ENCODE results near the gene CENPT. TPM values are rescaled to one million over a fixed set of nuclear protein-coding genes. Genes with fewer than 3 reads are reported as not detected.

CENPT gene
- total RNA-seq, 1 donor from 2014 or later: 46.3 TPM

GRCh38 chr16:67796099-67796718, 51.3 kb downstream of the CENPT start:
- peaks cover 14% of the 10 kb centered on the region for H3K36me3 Mint-ChIP-seq (ENCODE audit: unreplicated experiment)
- H3K4me3 Mint-ChIP-seq (ENCODE audit: unreplicated experiment): no peak overlapping the region
- H3K9me3 Mint-ChIP-seq (ENCODE audit: unreplicated experiment): no peaks in the 10 kb centered on the region
- no peak overlapping the region for H3K27ac Mint-ChIP-seq (ENCODE audit: unreplicated experiment)
- no peaks in the 10 kb centered on the region for H3K27me3 Mint-ChIP-seq (ENCODE audit: unreplicated experiment)
- TF ChIP-seq CTCF (IDR thresholded peaks at IDR 0.05): no peak
- H3K4me1 Mint-ChIP-seq (ENCODE audit: unreplicated experiment): peaks cover 6% of the 10 kb centered on the region
- no peak for DNase-seq (ENCODE audit: extremely low spot score, unreplicated experiment)

DNA sequence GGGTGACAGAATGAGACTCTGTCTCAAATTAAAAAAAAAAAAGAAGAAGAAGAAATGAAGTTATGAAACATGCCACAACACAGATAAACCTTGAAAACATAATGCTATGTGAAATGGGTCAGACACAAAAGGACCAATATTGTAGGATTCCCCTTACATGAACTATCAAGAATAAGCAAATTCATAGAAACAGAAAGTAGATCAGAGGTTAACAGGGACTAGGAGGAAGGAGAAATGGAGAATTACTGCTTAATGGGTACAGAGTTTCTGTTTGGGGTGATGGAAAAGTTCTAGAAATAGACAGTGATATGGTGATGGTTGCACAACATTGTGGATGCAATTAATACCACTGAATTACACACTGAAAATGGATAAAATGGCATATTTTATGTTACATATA, 57.4 kb downstream of the CENPT start:
- H3K4me1 Mint-ChIP-seq (ENCODE audit: unreplicated experiment): no peaks in the 10 kb centered on the region
- no peak overlapping the region for H3K27ac Mint-ChIP-seq (ENCODE audit: unreplicated experiment)
- no peaks in the 10 kb centered on the region for H3K9me3 Mint-ChIP-seq (ENCODE audit: unreplicated experiment)
- DNase-seq (ENCODE audit: extremely low spot score, unreplicated experiment): no peak
- no peak for TF ChIP-seq CTCF (IDR thresholded peaks at IDR 0.05)
- H3K36me3 Mint-ChIP-seq (ENCODE audit: unreplicated experiment): no peaks in the 10 kb centered on the region
- no peaks in the 10 kb centered on the region for H3K27me3 Mint-ChIP-seq (ENCODE audit: unreplicated experiment)
- H3K4me3 Mint-ChIP-seq (ENCODE audit: unreplicated experiment): no peak overlapping the region

GRCh38 chr16:67786491-67786890, 61.0 kb downstream of the CENPT start:
- TF ChIP-seq CTCF (IDR thresholded peaks at IDR 0.05): no peak
- H3K36me3 Mint-ChIP-seq (ENCODE audit: unreplicated experiment): peaks cover 2% of the 10 kb centered on the region
- H3K9me3 Mint-ChIP-seq (ENCODE audit: unreplicated experiment): no peaks in the 10 kb centered on the region
- DNase-seq (ENCODE audit: extremely low spot score, unreplicated experiment): no peak
- no peaks in the 10 kb centered on the region for H3K27me3 Mint-ChIP-seq (ENCODE audit: unreplicated experiment)
- H3K27ac Mint-ChIP-seq (ENCODE audit: unreplicated experiment): no peak overlapping the region
- no peaks in the 10 kb centered on the region for H3K4me1 Mint-ChIP-seq (ENCODE audit: unreplicated experiment)
- H3K4me3 Mint-ChIP-seq (ENCODE audit: unreplicated experiment): no peak overlapping the region

GRCh38 chr16:67783353-67783725, 64.2 kb downstream of the CENPT start:
- no peak for DNase-seq (ENCODE audit: extremely low spot score, unreplicated experiment)
- Mint-ChIP-seq H3K36me3 (ENCODE audit: unreplicated experiment) (peaks cover 6% of the 10 kb centered on the region), H3K9me3 (ENCODE audit: unreplicated experiment) (no peaks in the 10 kb centered on the region)

More at GRCh38 chr16:67783353-67783725, 64.2 kb downstream of the CENPT start:
- Mint-ChIP-seq H3K27ac (ENCODE audit: unreplicated experiment) (no peak overlapping the region), H3K4me1 (ENCODE audit: unreplicated experiment) (no peaks in the 10 kb centered on the region), H3K4me3 (ENCODE audit: unreplicated experiment) (no peak overlapping the region), H3K27me3 (ENCODE audit: unreplicated experiment) (no peaks in the 10 kb centered on the region)
- no peak for TF ChIP-seq CTCF (IDR thresholded peaks at IDR 0.05)
